Activated T-helper 1 cell treated with Interleukin-2 at 50 U/mL for 16 hours (primary cell): ENCODE results near the gene LCN6.
A peak's percentile ranks its signal among the peaks of the same experiment; 100 is the strongest.
"Not testable (repeated sequence)": the region's sequence is repeated elsewhere in the genome, so short reads cannot be mapped to it uniquely, and the experiment has no call there.

ENCODE experiments used
- DNase-seq: peaks from one replicate; pipeline ENCODE4 v3.0.0-alpha.2; 2020; ENCODE audit warnings: low read depth

Gene LCN6

GRCh38 chr9:136709454-136710109 is 38.7 kb downstream of the LCN6 start:
- DNase-seq: no peak

- DNase-seq: no peak
Observed at GRCh38 chr9:136707849-136708517, 40.3 kb downstream of the LCN6 start.

- DNase-seq: no peak
Observed at GRCh38 chr9:136707011-136707410, 41.3 kb downstream of the LCN6 start.

- DNase-seq: no peak
Observed at GRCh38 chr9:136705564-136705963, 42.8 kb downstream of the LCN6 start.

- not testable (repeated sequence) for DNase-seq
Observed at GRCh38 chr9:136704741-136705140, 43.6 kb downstream of the LCN6 start.

DNA sequence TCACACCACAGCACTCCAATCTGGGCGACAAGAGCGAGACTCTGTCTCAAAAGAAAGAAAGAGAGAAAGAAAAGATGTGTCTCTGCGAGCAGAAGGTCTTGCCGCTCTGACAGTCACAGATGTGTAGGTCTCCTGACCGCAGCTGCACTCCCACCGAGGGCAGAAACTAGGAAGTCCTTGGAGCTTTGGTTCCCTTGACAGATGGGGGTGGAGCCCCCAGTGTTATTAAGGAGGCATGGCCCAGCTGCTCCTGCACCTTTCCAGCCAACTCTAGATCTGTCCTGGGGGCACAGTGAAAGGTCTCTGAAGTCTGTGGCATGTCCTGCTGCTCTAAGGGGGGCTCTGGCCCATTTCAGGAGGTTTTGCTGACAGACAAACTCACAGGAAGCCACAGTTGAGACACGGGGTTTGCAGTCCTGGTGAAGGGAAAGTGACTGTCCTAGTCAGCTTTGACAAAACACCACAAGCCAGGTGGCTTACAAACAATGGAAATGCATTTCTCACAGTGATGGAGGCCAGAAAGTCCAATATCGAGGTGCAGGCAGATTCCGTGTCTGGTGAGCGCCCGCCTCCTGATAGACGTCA is 45.0 kb downstream of the LCN6 start:
- no peak for DNase-seq

GRCh38 chr9:136701668-136702053 is 46.7 kb downstream of the LCN6 start:
- DNase-seq: no peak

DNA sequence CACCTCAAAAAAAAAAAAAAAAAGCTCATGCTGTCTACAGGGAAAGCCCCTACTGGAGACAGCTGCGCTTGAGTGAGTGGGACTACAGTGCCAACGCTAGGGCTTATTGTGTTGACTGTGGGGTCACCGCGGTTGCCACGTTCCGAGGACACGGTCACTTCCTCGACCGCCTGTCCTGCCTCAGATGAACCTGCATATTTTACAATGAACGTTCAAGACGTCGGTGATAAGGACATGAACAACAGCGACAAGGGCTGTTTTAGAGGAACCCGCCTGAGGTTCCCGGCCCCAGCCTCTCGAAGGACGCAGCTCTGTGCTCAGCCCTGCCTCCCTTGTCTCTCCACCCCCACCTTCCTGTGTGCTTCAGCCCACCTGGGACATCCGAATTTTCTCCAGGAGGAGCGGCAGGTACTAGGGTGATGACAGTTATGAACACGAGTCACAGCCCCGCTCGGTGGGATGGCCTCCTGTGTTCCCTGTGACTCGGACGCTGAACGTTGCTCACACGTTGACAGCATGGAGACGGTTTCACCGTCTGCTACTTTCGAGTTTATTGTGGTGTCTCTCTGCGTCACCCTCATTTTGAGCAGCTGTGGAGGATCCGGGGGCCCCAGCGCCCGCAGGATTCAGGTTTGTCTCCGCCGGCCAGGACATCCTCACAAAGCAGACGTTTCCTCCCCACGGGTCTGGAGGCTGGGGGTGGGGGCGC is 47.2 kb downstream of the LCN6 start:
- DNase-seq: peak; percentile 18

DNA sequence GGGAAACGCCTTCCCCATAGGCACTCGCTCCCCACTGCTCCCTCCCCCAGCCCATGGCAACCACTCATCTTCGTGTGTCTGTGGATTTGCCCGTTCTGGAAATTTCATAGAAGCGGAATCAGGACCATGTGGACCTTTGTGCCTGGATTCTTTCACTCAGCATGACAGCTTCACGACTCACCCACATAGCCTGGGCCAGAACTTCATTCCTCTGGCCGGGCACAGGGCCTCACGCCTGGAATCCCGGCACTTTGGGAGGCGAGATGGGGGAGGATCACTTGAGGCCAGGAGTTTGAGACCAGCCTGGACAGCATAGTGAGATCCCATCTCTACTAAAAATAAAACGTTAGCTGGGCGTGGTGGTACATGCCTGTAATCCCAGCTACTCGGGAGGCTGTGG is 48.0 kb downstream of the LCN6 start:
- DNase-seq: no peak

DNA sequence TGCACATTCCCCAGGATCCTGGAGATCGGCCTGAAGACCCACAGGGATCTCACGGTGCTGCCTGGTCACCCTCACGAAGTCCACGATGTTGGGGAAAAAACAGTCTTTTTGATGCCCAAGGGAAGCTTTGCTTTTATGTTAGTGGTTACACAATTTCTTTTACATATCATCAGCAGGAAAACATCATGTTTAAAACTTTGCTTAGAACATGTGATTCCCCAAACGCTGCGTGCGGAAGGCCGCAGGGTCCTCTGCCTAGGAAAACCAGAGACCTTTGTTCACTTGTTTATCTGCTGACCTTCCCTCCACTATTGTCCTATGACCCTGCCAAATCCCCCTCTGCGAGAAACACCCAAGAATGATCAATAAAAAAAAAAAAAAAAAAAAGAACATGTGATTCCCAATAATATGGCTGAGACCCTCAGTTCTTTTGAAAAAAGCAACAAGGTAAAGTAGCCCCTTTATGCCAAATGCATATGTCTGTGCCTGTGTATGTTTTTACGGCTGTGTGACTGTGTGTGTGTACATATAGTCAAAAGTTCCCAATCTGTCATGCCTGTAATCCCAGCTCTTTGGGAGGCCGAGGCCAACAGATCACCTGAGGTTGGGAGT is 49.6 kb downstream of the LCN6 start:
- no peak for DNase-seq

DNA sequence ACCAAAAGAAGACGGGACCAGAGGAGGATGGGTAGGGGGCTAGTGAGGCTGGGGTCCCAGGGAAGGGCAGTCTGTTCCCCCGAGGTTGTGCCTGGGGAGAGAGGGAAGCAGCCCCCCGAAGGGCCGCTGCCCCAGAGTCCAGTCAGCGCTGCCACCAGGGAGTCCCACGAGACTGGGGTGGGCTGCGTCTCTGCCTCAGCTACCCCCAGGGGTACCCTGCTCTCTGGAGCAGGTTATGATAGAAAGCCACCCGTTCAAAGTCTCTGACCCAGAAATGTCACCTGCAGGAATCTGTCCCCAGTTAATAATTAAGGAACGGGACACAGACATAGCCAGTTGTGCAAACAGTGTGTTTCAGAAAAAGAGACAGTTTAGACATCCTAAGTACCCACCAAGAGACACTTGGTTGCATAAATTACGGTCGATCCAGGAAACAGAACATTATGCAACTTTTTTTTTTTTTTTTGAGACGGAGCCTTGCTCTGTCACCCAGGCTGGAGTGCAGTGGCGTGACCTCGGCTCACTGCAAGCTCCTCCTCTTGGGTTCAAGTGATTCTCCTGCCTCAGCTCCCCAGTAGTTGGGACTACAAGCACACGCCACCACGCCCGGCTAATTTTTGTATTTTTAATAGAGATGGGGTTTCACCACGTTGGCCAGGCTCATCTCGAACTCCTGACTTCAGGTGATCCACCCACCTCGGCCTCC is 50.4 kb downstream of the LCN6 start:
- DNase-seq: no peak

GRCh38 chr9:136697146-136697820 is 51.0 kb downstream of the LCN6 start:
- DNase-seq: no peak

GRCh38 chr9:136696502-136696901 is 51.8 kb downstream of the LCN6 start:
- DNase-seq: no peak

DNA sequence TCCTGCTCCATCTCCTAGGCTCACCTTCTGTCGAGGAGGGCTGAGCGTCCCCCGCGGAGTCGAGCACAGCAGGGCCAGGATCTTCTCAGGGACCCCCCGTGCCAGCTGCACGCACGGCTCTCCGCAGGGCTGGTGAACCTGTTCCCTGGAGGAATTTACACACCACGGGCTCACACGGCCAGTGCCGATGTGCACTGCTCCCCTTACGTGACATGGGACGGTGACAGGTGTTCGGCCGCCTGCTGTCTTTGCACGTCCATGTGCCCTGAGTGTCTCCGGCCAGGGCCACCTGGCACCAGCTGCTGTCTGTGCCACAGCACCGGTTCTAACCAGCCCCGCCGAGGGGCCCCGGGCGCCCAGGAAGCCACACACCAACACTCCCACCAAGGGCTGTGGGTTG is 52.4 kb downstream of the LCN6 start:
- DNase-seq: no peak

GRCh38 chr9:136695435-136695895 is 52.9 kb downstream of the LCN6 start:
- DNase-seq: no peak

- DNase-seq: no peak
Observed at GRCh38 chr9:136694872-136695247, 53.5 kb downstream of the LCN6 start.

GRCh38 chr9:136694163-136694871 is 54.0 kb downstream of the LCN6 start:
- DNase-seq: no peak
